ENCODE data around the gene WWP2.

WWP2 gene

DNA sequence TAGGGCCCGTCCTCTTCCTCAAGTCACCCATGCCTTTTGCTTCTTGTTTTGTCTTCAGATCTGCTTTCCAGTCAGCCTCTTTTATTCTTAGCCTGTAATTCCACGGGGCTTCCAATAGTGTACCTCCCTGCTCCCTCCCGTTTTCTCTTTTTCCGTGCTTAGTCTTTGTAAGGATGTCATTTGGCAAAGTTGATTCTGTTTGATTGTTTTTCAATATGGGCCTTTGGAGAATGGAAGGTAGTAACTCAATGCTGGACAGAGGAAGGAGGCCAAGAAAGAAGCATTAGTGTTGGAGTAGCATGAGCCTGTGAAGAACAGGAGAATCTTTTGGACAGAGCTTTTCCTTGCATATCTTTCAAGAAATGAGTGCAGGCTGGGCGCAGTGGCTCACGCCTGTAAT is 6.5 kb downstream of the WWP2 start:
- ChIA-PET CTCF (no interaction called here), POLR2A (interaction anchor here (1.7 kb wide), 1 partner anchor 14 kb away, joined by 5 read pairs; the partner anchor contains the start of gene NOB1)
- no peak for TF ChIP-seq FOXM1 (IDR thresholded peaks at IDR 0.05; ENCODE audit: borderline replicate concordance)
- no peak for TF ChIP-seq ELF4 (IDR thresholded peaks at IDR 0.05)
- TF ChIP-seq, protein P1, sequence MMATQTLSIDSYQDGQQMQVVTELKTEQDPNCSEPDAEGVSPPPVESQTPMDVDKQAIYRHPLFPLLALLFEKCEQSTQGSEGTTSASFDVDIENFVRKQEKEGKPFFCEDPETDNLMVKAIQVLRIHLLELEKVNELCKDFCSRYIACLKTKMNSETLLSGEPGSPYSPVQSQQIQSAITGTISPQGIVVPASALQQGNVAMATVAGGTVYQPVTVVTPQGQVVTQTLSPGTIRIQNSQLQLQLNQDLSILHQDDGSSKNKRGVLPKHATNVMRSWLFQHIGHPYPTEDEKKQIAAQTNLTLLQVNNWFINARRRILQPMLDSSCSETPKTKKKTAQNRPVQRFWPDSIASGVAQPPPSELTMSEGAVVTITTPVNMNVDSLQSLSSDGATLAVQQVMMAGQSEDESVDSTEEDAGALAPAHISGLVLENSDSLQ (IDR thresholded peaks at IDR 0.05), result no peak
- TF ChIP-seq SP1 (IDR thresholded peaks at IDR 0.05), result no peak
- no peak for TF ChIP-seq FOXA1 (IDR thresholded peaks at IDR 0.05)
- TF ChIP-seq NFRKB (IDR thresholded peaks at IDR 0.05), result no peak
- TF ChIP-seq LEF1 (IDR thresholded peaks at IDR 0.05; ENCODE audit: borderline replicate concordance), result no peak
- TF ChIP-seq HDGF (IDR thresholded peaks at IDR 0.05; ENCODE audit: borderline replicate concordance), result no peak
- TF ChIP-seq BHLHE40 (IDR thresholded peaks at IDR 0.05; ENCODE audit: borderline replicate concordance), result no peak
- TF ChIP-seq CTBP1 (IDR thresholded peaks at IDR 0.05; ENCODE audit: borderline replicate concordance), result no peak
- no peak for TF ChIP-seq FOXK2 (IDR thresholded peaks at IDR 0.05)
- TF ChIP-seq TARDBP (IDR thresholded peaks at IDR 0.05), result no peak
- no peak for TF ChIP-seq SUZ12 (IDR thresholded peaks at IDR 0.05)
- no peak for TF ChIP-seq ZNF384 (IDR thresholded peaks at IDR 0.05)
- TF ChIP-seq ARNT (IDR thresholded peaks at IDR 0.05), result no peak
- no peak for TF ChIP-seq L3MBTL2 (conservative IDR thresholded peaks at IDR 0.05)
- DNase-seq (ENCODE audit: extremely low spot score), result no peak

DNA sequence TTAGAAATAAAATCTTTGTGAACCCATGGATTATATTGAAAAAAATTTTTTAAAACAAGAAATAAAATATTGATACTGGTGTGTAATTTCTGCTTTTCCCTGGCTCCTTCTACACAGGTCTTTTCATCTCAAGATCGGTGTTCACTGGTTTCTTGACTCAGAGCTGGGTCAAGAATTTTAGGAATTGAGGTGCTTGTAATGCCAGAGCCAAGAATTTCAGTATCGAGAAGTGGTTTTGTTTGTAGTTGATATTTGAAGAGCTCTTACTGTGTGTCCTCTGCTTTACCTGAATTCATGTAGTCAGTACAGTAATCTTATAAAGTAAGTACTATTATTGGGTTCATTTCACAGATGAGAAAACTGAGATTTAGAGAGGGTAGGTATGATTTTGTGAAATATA is 7.3 kb downstream of the WWP2 start:
- DNase-seq (ENCODE audit: extremely low spot score), result no peak
- no peak for TF ChIP-seq CTBP1 (IDR thresholded peaks at IDR 0.05; ENCODE audit: borderline replicate concordance)
- no peak for TF ChIP-seq L3MBTL2 (conservative IDR thresholded peaks at IDR 0.05)
- no peak for TF ChIP-seq ZNF384 (IDR thresholded peaks at IDR 0.05)
- no peak for TF ChIP-seq BHLHE40 (IDR thresholded peaks at IDR 0.05; ENCODE audit: borderline replicate concordance)
- no peak for TF ChIP-seq HDGF (IDR thresholded peaks at IDR 0.05; ENCODE audit: borderline replicate concordance)
- TF ChIP-seq SUZ12 (IDR thresholded peaks at IDR 0.05), result no peak
- no peak for TF ChIP-seq FOXK2 (IDR thresholded peaks at IDR 0.05)
- no peak for TF ChIP-seq FOXA1 (IDR thresholded peaks at IDR 0.05)
- CTCF ChIA-PET, result no interaction called here

DNA sequence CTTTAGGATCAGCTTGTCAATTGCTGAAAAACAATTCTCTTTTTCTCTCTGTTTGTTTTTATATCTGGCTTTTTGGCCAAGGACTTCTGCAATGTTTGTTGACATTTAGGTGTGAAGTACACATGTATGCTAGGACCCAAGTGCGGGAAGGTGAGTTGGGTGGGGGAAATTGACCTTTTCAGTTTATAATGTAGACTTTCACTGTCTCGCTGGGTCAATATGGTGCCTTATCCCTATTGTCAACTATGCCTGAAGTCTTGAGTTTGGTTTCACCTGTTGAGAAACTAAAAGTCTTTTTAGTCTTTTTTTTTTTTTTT is 9.5 kb downstream of the WWP2 start:
- POLR2A ChIA-PET, result no interaction called here
- CTCF ChIA-PET, result no interaction called here
- TF ChIP-seq NFRKB (IDR thresholded peaks at IDR 0.05), result no peak
- no peak for TF ChIP-seq BHLHE40 (IDR thresholded peaks at IDR 0.05; ENCODE audit: borderline replicate concordance)
- TF ChIP-seq, protein P1 (IDR thresholded peaks at IDR 0.05), result no peak
- TF ChIP-seq FOXM1 (IDR thresholded peaks at IDR 0.05; ENCODE audit: borderline replicate concordance), result no peak
- TF ChIP-seq FOXA1 (IDR thresholded peaks at IDR 0.05), result no peak
- TF ChIP-seq SUZ12 (IDR thresholded peaks at IDR 0.05), result no peak
- no peak for TF ChIP-seq FOXK2 (IDR thresholded peaks at IDR 0.05)
- TF ChIP-seq ZNF384 (IDR thresholded peaks at IDR 0.05), result no peak
- no peak for TF ChIP-seq LEF1 (IDR thresholded peaks at IDR 0.05; ENCODE audit: borderline replicate concordance)
- TF ChIP-seq ARNT (IDR thresholded peaks at IDR 0.05), result no peak
- TF ChIP-seq SP1 (IDR thresholded peaks at IDR 0.05), result no peak
- no peak for TF ChIP-seq TARDBP (IDR thresholded peaks at IDR 0.05)
- DNase-seq (ENCODE audit: extremely low spot score), result no peak

More for the DNA sequence above, 7.3 kb downstream of the WWP2 start:
- POLR2A ChIA-PET, result no interaction called here

DNA sequence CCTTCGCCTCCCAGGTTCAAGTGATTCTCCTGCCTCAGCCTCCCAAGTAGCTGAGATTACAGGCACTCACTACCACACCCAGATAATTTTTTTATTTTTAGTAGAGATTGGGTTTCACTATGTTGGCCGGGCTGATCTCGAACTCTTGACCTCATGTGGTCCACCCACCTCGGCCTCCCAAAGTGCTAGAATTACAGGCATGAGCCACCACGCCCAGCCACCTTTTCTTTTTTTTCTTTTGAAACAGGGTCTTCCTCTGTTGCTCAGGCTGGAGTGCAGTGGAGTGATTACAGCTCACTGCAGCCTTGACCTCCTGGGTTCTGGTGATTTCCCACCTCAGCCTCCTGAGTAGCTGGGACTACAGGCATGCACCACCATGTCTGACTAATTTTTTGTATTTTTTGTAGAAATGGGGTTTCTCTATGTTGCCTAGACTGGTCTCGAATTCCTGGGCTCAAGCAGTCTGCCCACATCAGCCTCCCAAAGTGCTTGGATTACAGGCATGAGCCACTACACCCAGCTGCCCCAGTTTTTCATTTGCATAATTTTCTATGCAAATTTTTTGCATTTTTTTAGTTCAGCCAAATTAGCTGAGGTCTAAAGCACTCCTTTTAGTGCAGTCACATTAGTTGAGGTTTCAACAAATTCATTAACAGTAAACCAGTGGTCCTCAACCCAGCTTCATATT is 11.3 kb downstream of the WWP2 start:
- ChIA-PET CTCF (interaction anchor here (0.7 to 1.0 kb wide), 3 partner anchors 9 to 193 kb away, joined by 3 read pairs; no protein-coding TSS in a partner anchor), POLR2A (interaction anchor here (0.9 to 1.7 kb wide), 2 partner anchors 11 to 19 kb away, joined by 3 to 12 read pairs; partner anchors contain the start of genes NOB1 and WWP2)
- DNase-seq (ENCODE audit: extremely low spot score), result no peak
- TF ChIP-seq, protein P1 (IDR thresholded peaks at IDR 0.05), result no peak
- TF ChIP-seq FOXA1 (IDR thresholded peaks at IDR 0.05), result no peak
- TF ChIP-seq CTBP1 (IDR thresholded peaks at IDR 0.05; ENCODE audit: borderline replicate concordance), result no peak
- TF ChIP-seq FOXK2 (IDR thresholded peaks at IDR 0.05), result no peak

DNA sequence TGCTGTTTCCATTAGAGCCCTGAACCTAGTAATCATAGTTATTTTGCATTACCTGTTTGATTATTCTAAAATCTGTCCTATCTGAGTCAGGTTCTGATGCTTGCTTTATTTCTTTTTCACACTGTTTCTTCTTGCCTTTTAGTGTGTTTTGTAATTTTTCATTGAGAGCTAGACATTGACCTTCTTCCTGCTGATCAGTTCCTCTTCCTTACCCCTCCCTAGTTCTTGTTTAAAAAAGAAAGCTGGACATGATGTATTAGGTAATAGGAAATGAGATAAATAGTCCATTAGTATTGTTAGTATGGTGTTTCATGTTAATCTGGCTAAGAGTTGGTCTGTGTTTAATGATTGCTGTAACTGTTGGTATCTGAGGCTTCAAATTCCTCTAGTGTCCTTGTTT is 13.4 kb downstream of the WWP2 start:
- no peak for DNase-seq (ENCODE audit: extremely low spot score)
- TF ChIP-seq ELF4 (IDR thresholded peaks at IDR 0.05) (no peak), ARNT (IDR thresholded peaks at IDR 0.05) (no peak), L3MBTL2 (conservative IDR thresholded peaks at IDR 0.05) (no peak), FOXM1 (IDR thresholded peaks at IDR 0.05; ENCODE audit: borderline replicate concordance) (no peak), TARDBP (IDR thresholded peaks at IDR 0.05) (no peak), BHLHE40 (IDR thresholded peaks at IDR 0.05; ENCODE audit: borderline replicate concordance) (no peak), HDGF (IDR thresholded peaks at IDR 0.05; ENCODE audit: borderline replicate concordance) (no peak), LEF1 (IDR thresholded peaks at IDR 0.05; ENCODE audit: borderline replicate concordance) (no peak)
- TF ChIP-seq, protein P1 (IDR thresholded peaks at IDR 0.05), result no peak
- ChIA-PET POLR2A (no interaction called here), CTCF (no interaction called here)

DNA sequence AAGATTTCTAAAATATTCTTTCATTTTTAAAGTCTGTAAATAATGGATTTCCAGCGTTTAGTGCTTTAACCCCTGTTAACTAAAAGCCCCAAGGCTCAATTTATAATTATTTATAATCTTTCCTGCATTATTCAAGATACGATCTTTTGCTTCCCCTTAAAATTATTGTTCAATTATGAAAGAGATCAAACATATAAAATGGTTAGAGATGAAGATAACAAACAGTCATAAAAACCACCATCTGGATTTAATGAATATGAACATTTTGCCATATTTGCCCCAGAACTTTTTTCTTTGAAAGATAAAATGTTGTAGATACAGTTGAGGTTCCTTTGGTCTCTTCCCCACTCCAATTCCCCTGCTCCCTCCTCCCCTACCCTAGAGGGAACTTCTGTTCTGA is 17.6 kb downstream of the WWP2 start:
- CTCF ChIA-PET, result no interaction called here
- TF ChIP-seq CTBP1 (IDR thresholded peaks at IDR 0.05; ENCODE audit: borderline replicate concordance) (no peak), LEF1 (IDR thresholded peaks at IDR 0.05; ENCODE audit: borderline replicate concordance) (no peak), ZNF384 (IDR thresholded peaks at IDR 0.05) (no peak), SP1 (IDR thresholded peaks at IDR 0.05) (no peak), ARNT (IDR thresholded peaks at IDR 0.05) (no peak), BHLHE40 (IDR thresholded peaks at IDR 0.05; ENCODE audit: borderline replicate concordance) (no peak), L3MBTL2 (conservative IDR thresholded peaks at IDR 0.05) (no peak), TARDBP (IDR thresholded peaks at IDR 0.05) (no peak), HDGF (IDR thresholded peaks at IDR 0.05; ENCODE audit: borderline replicate concordance) (no peak), FOXA1 (IDR thresholded peaks at IDR 0.05) (no peak), NFRKB (IDR thresholded peaks at IDR 0.05) (no peak)
- TF ChIP-seq, protein P1 (IDR thresholded peaks at IDR 0.05), result no peak
- POLR2A ChIA-PET, result no interaction called here
- no peak for DNase-seq (ENCODE audit: extremely low spot score)

Data from HEK293T (cell line).